HG02981 (cell line): ENCODE data around the gene CNOT6L.
"Not testable (repeated sequence)": the region's sequence is repeated elsewhere in the genome, so short reads cannot be mapped to it uniquely, and the experiment has no call there.

Source experiments
- ATAC-seq: cut with Tn5 transposase; IDR thresholded peaks from one replicate; pipeline ENCODE4 v1.9.1; 2021; ENCODE audit warnings: mild to moderate bottlenecking, moderate library complexity; ENCODE audit not compliant: unreplicated experiment

Gene CNOT6L

DNA sequence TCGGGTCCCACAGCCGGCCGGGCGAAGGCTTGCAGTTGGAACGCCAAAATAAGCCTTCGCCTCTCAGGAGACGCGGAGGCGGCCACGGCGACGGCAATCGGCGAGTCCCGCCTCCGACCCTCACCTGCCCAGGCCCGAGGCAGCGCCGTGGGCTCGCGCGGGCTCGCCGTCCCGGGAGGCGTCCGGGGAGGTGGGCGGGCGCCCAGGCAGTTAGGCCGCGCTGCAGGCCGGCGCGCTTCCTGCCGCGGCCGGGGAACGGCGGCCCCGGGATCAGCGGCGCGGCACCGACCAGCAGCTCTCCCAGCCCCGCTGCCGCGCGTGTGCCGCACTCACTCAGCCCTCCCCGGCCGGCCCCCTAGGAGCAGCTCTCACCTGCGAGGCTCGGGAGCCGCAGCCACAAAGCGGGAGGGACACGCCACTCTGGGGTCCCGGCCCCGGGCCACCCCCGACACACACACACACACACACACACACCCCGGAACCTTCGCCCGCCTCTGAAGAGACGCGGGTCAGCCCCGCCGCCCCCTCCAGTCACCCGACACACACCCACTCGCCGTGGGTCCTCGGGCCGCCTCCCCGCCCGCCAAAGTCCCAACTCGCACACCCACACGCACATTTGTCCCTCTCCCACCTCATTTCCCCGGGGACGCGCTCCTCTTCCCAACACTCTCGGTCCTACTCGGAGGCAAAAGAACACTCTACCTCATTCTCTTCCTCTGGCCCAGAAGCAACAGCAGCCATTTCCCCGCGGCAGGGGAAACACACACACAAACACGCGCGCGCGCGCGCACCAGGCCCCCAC lies at the start of gene CNOT6L:
TSS of gene CNOT6L (minus strand) at position 767 of the 802 bp plus-strand sequence. CDS start at position 707, 60 bp downstream.
- ATAC-seq = peak; percentile 28

DNA sequence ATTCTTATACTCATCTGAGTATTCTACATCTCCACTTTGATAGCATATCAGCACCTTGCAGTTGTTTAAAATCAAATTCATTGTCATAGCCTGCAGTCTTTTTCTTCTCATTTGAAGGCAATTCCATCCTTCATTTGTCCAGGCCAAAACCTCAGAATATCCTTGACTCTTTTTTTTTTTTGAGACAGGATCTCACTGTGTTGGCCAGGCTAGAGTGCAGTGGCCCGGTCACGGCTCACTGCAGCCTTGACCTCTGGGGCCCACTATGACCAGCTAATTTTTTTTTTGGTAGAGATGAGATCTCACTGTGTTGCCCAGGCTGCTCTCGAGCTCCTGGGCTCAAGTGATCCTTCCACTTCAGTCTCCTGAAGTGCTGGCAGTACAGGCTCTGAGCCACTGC lies 46.1 kb upstream of the CNOT6L start:
- ATAC-seq = no peak

DNA sequence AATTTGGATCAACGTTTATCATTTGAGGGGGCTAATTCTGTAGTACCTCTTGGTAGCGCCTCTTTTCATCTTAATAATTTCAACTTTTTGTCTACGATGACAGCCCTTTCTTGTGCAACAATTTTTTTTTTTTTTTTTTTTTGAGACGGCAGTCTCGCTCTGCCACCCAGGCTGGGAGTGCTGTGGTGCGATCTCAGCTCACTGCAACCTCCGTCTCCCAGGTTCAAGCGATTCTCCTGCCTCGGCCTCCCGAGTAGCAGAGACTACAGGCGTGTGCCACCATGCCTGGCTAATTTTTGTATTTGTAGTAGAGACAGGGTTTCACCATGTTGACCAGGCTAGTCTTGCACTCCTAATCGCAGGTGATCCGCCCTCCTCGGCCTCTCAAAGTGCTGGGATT lies 44.2 kb upstream of the CNOT6L start:
- not testable (repeated sequence) for ATAC-seq

DNA sequence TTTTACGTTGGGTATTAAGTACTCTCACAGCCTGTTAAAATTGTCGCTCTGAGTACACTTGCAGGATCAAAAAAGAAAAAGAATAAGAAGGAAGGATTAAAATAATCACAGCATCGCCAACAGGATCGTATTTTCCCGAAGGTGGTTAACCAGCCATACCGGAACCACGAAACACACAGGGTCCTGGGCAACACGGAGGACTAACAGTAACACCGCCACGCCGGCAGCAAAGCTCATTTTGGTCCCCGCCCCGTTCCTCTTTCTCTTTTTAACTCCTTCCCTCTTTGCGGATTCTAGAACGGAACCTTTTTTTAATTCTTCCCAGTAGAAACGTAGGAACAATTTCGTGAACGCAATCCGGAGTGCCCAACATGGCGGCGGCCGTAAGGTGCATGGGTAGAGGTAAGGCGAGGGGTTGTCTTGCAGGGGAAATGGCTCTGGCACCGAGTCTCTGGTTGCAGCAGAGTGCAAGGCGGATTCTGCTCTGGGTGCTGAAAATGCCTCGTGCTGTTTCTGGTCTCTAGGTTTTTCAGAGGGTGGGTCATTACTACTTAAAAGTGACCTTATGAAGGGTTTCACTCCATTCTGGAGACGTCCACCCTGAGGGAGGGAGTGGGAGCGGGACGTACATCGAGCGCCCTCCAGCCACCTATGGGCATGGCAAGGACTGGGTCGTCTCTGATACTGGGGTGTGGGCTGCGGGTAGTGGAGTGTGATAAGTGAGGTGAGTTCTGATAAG lies 43.5 kb upstream of the CNOT6L start, which contains the start of gene MRPL1:
TSS of gene MRPL1 (plus strand) at position 353 of the 739 bp plus-strand sequence. CDS start at position 372, 19 bp downstream.
- peak; percentile 88 for ATAC-seq

DNA sequence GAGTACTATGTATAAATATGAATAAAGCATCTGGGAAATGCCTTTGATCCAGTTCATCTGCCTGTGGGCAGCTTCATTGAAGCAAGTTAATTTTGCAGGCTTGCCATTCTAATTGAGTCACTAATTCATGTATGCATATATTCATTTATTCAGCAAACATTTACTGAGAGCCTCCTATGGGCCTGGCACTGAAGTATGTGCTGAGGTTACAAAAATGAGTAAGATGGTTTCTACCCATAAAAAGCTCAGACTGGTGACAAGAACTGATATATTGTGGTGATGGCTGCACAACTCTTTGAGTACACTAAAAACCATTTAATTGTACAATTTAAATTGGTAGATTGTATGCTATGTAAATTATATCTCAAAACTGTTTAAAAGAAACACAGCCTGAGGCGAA lies 42.3 kb upstream of the CNOT6L start:
- ATAC-seq = no peak

DNA sequence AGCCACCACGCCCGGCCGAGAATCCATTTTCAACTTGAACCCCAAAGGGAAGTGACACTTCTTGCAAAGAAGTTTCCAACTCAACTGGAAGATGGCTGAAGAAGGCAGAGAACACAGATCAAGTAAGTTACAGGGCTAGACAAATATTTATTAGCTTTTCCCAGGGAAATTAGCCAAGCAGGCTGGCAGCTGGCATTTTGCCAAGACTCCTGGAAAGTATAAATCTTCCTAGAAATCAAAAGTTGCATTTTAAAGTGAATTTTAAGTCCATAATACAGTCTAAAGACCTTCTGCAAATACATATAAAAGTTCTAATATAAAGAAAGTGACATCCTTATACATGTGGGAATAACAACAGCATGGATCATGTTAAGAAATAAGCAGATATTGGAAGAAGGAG lies 40.1 kb upstream of the CNOT6L start:
- ATAC-seq = no peak

DNA sequence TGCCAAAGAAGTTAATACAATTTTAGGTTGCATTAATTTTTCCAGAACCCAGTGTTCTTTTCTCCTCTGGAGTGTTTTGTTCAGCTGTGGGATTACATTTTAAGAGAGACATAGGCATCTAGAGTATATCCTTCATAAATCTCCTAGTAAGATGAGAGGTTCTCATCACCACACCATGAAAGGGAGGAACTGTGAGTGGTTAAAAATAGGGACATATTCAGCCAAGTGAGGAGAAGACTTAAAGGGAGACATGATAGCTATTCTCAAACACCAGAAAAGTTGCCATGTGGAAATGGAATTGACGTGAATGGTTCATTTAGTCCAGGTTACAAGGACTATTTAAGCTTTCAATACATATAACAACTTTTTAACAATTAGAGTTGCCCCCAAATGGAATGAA lies 37.0 kb upstream of the CNOT6L start:
- no peak for ATAC-seq

DNA sequence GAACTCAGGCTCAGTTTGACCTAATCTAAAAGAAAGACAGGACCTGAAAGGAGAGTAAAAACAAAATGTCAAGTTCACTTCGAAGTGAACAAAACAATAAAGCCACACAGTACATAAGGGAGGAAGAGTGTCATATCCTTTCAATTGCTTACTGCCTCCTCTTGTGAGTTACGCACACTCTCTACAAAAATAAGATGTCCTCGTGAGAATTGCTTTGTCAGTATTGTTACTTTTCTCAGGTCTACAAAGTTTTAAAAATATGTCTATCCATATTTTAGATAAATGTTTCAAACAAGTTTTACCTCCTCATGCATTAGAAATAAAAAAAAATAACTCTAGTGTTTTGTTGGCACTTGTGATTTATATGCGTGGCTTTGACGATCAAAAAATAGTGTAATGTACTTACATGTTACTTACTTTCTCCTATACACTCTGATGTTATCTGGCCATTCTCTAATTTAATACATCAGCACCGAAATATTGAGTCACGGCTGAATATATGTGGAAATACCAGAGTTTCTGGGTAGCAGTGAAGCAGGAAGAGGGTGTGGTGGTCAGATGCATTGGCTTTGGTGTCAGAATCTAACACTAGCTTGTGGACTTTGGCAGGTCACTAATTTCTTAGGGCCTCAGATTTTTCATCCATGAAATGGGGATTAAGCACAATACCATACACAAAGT lies 35.4 kb upstream of the CNOT6L start:
- no peak for ATAC-seq

DNA sequence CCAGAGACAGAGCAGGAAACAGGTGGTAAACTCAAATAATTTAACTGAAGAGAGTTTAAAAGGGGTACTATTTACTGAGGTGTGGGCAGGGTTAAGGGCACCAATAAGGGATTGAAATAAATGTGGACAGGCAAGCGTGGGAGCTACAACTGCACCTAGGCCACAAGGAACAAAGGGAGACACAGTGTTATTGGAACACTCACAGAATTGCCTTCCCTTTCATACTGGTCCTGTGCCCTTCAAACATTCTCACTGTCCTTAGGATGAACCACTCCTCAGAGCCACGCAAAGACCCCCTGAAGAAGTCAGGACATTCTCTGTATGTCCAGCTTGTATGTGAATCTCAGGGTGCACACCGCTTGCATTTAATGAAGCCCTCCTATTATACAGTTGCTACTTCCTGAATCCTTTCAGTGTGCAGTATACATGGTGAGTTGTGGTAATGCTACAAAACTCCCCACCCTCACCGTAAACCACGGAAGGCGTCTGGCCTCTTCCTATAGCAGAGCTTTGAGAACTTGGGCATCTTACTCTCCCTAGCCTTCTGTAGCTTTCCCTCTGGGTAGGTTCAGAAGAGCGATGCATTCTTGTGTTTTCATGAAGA lies 33.8 kb upstream of the CNOT6L start:
- ATAC-seq = peak; percentile 92

DNA sequence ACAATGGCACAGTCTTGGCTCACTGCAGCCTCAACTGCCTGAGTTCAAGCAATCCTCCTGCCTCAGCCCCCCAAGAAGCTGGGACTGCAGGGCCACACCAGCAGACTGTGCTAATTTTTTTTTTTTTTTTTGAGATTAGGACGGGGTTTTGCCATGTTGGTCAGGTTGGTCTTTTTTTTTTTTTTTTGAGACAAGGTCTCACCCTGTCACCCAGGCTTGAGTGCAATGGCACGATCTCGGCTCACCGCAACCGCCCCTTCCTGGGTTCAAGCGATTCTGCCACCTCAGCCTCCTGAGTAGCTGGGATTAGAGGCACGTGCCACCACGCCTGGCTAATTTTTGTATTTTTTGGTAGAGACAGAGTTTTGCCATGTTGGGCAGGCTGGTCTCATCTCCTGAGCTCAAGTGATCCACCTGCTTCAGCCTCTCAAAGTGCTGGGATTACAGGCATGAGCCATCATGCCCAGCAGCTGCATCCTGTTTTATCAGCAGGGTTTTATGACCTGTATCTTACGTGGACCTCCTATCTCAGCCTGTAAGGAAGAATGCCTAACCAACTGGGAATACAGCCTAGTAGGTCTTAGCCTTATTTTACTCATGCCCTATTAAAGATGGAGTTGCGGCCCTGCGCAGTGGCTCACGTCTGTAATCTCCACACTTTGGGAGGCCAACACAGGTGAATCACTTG lies 30.3 kb upstream of the CNOT6L start:
- no peak for ATAC-seq

DNA sequence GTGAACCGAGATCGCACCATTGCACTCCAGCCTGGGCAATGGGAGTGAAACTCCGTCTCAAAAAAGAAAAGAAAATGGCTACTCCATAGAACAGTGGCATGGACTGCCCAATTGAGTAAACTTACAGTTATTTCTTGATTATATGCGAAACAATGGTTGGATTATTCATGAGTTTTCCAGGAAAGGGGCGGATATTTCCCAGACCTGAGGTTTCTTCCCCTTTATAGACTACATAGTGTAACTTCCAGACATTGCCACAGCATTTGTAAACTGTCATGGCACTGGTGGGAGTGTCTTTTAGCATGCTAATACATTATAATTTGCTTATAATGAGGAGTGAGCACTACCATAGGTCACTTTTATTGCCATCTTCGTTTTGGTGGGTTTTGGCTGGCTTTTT lies 29.3 kb upstream of the CNOT6L start:
- no peak for ATAC-seq

DNA sequence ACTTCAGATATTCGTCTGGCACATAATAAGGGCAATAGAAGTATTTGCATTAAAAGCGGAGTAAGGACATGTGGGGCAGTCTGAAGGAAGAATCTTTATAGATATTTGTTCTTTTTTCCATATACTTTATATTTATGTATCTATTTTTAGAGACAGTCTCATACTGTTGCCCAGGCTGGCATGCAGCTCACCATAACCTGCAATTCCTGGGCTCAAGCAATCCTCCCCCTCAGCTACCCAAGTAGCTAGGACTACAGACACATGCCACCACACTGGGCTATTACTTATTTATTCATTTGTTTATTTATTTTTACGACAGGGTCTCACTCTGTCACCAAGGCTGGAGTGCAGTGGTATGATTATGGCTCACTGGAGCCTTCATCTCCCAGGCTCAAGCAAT lies 26.8 kb upstream of the CNOT6L start:
- ATAC-seq = no peak

DNA sequence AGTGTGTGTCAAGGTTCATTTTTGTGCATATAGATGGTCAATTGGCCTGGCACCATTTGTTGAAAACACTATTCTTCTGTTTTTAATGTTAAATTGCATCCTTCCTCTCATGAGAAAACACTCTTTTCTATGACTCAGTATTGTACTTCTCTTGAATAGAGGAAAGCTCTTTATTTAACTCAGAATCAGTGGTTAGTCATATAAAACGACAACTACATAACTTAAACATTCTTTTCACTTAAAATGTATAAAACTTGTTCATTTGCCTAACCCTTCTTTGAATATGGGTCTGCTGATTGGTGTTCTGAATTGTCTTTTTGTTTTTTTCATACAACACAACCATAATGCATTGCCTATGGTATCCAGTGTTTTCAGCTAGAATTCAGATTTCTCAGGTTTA lies 26.2 kb upstream of the CNOT6L start:
- no peak for ATAC-seq

DNA sequence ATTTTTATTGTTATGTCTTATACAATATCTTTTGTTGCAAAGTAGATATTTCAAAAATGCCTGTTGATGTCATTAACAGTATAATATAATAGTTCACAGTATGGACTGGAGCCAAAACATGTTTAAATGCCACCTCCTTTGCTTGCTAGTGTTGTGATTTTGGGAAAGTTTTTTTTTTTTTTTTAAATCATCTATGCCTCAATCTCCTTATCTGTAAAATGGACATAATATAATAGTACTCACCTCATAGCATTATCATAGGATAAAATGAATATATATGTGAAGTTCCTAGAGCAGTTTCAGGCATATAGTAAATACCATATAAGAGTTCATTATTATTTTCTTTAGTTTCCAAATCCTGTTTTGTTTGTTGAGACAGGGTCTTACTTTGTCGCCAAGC lies 25.2 kb upstream of the CNOT6L start:
- ATAC-seq = no peak

DNA sequence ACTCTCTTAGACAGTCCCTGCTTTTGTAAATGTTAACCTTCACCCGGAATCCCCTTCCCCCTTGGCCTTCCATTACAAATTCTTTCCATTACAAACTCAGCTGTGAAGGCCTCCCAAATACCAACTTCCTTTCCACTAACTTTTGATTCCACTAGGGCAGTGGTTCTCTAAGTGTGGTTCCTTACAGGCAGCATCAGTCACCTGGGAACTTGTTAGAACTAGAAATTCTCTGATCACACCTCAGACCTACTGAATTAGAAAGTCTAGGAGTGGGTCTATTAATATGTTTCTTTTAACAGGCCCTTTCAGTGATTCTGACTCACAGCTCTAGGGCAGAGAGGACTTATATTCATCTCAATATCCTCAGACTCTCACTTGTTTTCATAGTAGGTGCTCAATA lies 24.5 kb upstream of the CNOT6L start:
- no peak for ATAC-seq

DNA sequence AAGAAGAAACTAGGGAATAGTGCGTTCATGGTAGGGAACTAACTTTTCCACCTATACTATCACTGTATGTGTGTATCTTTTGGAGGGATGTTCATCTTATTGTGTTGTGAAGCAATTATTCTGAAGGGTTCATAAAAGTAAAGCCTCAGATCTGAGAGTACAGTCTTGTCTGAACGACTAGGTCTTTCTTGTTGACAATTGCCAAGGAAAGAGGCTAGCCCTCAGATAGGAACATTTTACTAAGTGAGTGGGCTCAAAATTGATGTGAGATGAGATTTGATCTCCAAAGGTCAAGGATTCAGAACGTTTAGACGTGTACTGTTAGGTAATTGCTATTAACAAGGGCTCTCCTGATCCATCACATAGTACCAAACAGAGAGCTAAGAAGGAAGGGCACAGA lies 15.2 kb upstream of the CNOT6L start:
- ATAC-seq = no peak

DNA sequence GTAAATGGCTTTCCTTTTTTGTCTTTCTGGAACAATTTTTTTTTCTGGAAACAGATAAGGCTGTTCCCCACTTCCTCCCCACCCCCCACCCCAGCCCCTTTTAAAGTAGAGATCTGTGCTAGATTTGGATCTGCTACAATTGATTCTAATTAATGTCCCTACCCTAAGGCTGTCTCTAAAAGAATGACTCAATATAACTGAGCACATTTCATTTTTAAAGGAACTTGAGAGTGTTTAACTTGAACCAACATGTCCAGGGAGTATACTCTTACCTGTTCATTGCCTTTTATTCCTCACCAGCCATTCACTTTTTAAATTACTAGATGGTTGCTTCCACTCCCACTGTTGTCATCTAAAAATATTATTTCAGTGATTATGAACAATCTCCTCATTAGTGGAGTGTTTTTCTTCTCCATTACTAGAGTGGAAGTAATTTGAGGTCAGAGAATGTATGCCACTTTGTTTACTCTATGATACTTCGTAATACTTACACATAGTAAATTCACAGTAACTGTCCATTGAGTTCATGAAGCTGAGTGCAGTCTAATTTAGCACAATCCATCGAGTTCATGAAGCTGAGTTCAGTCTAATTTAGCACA lies 14.1 kb upstream of the CNOT6L start:
- ATAC-seq = no peak

DNA sequence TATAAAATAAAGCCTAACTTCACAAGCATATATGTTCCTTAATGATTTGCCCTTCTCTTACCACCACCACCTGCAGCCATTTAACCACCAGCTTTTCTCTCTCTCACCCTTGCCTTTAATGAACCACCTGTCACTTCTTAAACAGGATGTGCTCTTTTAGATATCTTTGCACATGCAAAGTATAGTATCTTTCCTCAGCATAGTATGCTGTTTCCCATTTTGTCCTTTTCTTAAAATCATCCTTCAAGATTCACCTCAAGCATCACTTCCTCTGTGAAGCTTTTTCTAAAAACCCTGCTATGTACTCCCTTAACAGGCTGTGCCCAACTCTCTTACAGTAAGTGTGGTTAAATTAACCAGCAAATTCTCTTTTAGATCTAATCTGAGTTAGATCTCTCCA lies 8.2 kb upstream of the CNOT6L start:
- no peak for ATAC-seq

DNA sequence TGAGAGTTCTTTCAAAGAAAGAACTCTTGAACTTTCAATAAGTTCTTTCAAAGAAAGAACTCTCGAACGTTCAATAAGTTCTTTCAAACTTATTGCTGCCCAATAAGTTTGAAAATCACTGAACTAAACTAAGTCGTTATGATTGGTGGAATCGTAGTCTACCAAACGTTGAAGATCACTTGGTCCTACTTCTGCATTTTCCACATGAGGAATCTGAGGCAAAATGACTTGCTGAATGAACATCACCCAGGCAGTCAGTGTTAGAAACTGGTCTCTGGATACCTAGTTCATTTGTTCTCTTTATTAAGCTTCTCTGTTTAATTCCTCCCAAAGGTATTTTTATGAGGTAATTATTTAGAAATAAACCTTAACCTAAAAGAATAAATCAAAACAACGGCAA lies 7.1 kb upstream of the CNOT6L start:
- no peak for ATAC-seq

DNA sequence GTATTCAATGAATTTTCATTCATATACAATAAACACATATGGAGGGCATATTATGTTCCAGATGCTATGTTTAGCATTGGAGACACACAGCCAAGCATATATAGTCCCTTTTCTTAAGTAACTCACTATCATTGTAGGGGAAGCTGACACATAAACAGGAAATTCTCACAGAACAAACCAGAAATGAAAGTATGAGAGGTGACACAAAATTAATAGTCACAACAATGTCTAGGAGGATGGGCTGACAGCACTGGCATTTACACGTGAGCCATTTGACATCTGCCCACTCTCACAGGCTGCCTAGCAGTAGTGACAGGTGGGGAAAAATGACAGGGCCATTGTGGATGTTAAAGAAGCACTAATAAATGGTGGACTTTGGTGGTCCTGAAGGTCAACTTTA lies 2.6 kb upstream of the CNOT6L start:
- no peak for ATAC-seq
